GM03348 (cell line): ENCODE results near the gene CCDC124.
A peak's percentile ranks its signal among the peaks of the same experiment; 100 is the strongest.
"Not testable (repeated sequence)": the region's sequence is repeated elsewhere in the genome, so short reads cannot be mapped to it uniquely, and the experiment has no call there.

Source experiments
- DNase-seq: peaks from one replicate; pipeline ENCODE4 v3.0.0; 2012; ENCODE audit warnings: low spot score

The CCDC124 gene

GRCh38 chr19:17932485-17933338 is at the start of gene CCDC124:
Gene CCDC124 (plus strand): TSS chr19:17933015. CDS start chr19:17936421, 3,406 bp downstream.
- DNase-seq = peak; percentile 96

GRCh38 chr19:17883627-17884410 is 49.0 kb upstream of the CCDC124 start:
- no peak for DNase-seq

GRCh38 chr19:17886515-17886914 is 46.3 kb upstream of the CCDC124 start:
- no peak for DNase-seq

- DNase-seq = not testable (repeated sequence)
Measured at GRCh38 chr19:17887221-17887620, 45.6 kb upstream of the CCDC124 start.

GRCh38 chr19:17888260-17888659 is 44.6 kb upstream of the CCDC124 start:
- no peak for DNase-seq

- DNase-seq = peak; percentile 79
Measured at GRCh38 chr19:17889609-17890214, 43.1 kb upstream of the CCDC124 start.

GRCh38 chr19:17893766-17894165 is 39.0 kb upstream of the CCDC124 start:
- DNase-seq = no peak

GRCh38 chr19:17902701-17903100 is 30.1 kb upstream of the CCDC124 start:
- peak; percentile 49 for DNase-seq

GRCh38 chr19:17908244-17908643 is 24.6 kb upstream of the CCDC124 start:
- no peak for DNase-seq

GRCh38 chr19:17909003-17909732 is 23.6 kb upstream of the CCDC124 start:
- DNase-seq = no peak

GRCh38 chr19:17910791-17911360 is 21.9 kb upstream of the CCDC124 start:
- no peak for DNase-seq

GRCh38 chr19:17915940-17916593 is 16.7 kb upstream of the CCDC124 start:
- DNase-seq = no peak

GRCh38 chr19:17918151-17918550 is 14.7 kb upstream of the CCDC124 start:
- DNase-seq = not testable (repeated sequence)

- not testable (repeated sequence) for DNase-seq
Measured at GRCh38 chr19:17919122-17919521, 13.7 kb upstream of the CCDC124 start.

- no peak for DNase-seq
Measured at GRCh38 chr19:17920527-17920926, 12.3 kb upstream of the CCDC124 start.

- DNase-seq = no peak
Measured at GRCh38 chr19:17922138-17922537, 10.7 kb upstream of the CCDC124 start.

GRCh38 chr19:17926044-17926443 is 6.8 kb upstream of the CCDC124 start:
- DNase-seq = no peak

- DNase-seq = no peak
Measured at GRCh38 chr19:17929056-17929455, 3.8 kb upstream of the CCDC124 start.

GRCh38 chr19:17931532-17932191 is 1.2 kb upstream of the CCDC124 start:
- no peak for DNase-seq

GRCh38 chr19:17933414-17934129 is 757 bp downstream of the CCDC124 start:
- no peak for DNase-seq
